HT1080 (cell line): ENCODE data around the gene PDE2A. TPM values are rescaled to one million over a fixed set of nuclear protein-coding genes. Genes with fewer than 3 reads are reported as not detected.
"Not testable (repeated sequence)": the region's sequence is repeated elsewhere in the genome, so short reads cannot be mapped to it uniquely, and the experiment has no call there.

Experiments used
- DNase-seq: peaks from one replicate; pipeline ENCODE4 v3.0.0-alpha.2; 2015; ENCODE audit warnings: low read depth
- total RNA-seq: library from RNA; depleted of rRNA; stranded (reverse); fragments of >200 nt; shearing (Covaris generic); gene quantifications from 2 replicates; pipeline ENCODE4 v1.2.3, GENCODE V29; 2014

Gene PDE2A
- total RNA-seq, 1 experiment from 2014 or later, result 7.7 TPM

- no peak for DNase-seq
Observed at GRCh38 chr11:72578566-72578965, 95.7 kb downstream of the PDE2A start.

- DNase-seq, result no peak
Observed at GRCh38 chr11:72578051-72578450, 96.2 kb downstream of the PDE2A start.

- no peak for DNase-seq
Observed at GRCh38 chr11:72577271-72577721, 96.9 kb downstream of the PDE2A start.

DNA sequence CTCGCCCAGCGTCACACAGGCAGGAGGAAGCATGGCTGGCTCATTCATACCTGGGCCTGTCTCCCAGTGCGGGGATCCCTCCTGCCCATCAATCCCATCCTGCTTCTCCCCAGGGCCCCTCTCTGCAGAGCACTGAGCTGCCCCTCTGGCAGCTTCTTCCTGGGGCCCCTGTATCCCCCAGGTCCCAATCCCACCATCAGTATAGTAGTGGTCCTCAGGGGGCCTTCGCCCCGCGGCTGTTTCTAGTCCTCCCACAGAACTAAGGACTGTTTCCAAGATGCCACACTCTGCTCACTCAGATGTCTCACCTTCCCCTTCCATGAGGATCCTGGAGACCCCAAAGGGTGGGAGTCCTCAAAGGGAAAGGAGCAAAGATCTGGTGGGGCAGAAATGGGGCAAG is 97.6 kb downstream of the PDE2A start:
- no peak for DNase-seq

GRCh38 chr11:72576243-72576595 is 98.0 kb downstream of the PDE2A start:
- DNase-seq, result no peak

GRCh38 chr11:72575533-72576242 is 98.5 kb downstream of the PDE2A start:
- no peak for DNase-seq

DNA sequence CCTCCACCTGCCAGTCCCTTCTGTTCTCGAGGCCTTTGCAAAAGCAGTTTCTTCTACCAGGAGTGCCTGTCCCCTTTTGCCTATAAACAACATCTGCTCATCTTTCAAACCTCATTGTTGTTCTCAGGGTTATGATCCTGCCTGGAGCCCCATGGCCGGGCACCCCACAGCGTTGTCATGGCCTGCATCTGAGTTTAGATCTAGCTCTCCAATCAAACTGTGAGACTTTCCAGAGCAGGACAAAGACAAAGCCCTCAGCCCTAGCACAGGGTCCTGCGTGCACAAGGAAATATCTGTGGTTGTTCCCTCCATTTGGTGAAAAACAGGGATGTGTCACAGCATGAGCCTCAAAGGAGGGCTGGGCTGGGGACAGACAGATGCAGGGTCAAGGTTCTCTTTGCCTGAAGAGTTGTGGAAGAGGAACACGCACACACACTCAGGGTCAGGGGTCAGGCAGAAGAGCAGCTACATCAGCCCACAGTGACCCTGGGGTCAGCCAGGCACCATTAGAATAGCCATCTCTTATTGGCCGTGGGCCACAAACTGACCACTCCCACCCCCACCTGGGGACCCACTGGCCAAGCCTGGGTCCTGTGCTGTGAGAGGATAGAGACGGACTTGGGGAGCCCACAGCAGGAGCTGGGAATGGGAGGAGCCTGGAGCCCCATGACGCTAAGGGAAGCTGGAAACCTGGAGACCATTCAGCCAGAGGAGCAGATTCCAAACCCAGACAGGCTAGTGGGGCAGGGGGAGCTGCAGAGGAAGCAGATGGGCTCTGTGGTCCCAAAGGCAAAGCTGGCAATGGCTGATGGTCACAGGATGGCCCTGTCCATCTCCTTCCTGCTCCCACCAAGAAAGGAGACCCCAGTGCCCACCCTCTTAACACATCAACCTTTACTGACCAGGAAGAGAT is 99.4 kb downstream of the PDE2A start:
- DNase-seq, result no peak

GRCh38 chr11:72573855-72574445 is 100.3 kb downstream of the PDE2A start:
- DNase-seq, result no peak

- DNase-seq, result peak; percentile 65
Observed at GRCh38 chr11:72573072-72573854, 101.0 kb downstream of the PDE2A start.

GRCh38 chr11:72572540-72572939 is 101.7 kb downstream of the PDE2A start:
- not testable (repeated sequence) for DNase-seq

DNA sequence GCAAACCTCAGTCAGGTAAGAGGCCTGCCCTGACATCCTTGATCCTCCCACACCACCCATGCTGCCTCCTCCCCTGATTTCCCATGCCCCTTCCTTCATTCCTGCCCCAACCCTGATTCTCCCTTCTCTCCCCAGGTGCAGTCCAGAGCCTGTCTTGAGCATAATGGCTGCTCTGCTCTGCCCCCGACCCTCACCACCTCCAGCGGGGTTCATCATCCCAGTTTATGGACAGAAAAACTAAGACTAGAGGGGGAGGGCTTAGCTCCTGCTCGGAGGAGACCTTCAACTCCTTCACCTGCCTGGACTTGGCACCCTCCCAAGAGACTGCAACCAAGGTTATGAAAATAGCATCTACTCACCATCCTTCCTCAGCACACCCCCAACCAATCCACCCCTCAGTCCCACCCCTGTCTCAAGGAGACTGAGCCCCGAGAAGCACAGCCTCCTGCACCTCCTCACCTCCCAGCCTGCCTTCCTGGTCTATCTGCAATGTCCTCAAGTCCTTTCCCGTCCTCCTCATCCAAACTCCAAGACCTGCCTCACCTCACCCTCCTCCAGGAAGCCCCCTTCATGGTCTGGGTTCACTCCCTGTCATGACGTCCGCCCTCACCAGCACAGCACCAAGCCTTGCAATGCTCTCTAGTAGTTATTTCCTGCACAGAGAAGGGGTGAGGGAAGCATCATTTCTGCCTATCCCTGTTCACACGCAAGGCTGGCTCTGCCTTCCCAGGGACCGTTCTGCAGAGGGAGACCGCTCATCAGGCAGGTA is 103.1 kb downstream of the PDE2A start:
- no peak for DNase-seq

DNA sequence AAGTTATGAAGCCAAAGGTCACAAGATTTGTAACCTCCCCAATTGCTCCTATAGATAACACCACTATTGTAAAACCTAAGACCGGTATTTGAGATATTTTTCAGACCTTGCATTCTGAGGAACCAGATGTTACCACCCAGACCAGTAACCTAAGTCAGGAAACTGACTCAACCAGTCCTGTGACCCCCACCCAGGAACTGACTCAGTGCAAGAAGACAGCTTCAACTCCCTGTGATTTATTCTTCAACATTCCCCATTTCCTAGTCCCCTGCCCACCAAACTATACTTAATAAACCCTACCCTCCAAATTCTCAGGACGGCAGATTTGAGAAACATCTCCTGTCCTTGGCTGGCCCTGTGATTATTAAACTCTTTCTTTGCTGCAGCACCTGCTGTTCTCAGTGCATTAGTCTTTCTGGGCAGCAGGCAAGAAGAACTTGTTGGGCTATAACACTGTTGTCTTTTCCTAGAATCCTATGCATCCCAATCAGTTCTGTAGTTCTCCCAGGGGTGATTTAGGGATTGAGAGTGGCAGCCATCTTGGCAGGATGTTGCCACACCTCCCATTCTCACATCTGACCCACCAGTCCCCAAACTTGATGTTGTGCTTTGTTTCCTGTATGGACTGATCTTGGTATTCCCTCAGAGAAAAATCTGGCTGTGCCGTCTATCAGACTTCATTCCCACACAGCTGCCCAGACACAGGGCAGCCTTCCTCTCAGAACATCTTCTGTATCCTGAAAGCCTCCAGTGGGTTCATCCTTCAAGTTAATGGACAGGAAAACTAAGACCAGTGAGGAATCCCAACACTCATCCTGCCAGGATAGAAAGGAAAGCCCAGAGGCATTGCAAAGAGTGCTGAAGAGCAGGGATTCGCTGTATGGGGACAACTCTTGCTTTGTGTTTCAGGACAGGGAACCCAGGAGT is 104.0 kb downstream of the PDE2A start:
- peak; percentile 76 for DNase-seq

- DNase-seq, result no peak
Observed at GRCh38 chr11:72568861-72569260, 105.4 kb downstream of the PDE2A start.

- DNase-seq, result no peak
Observed at GRCh38 chr11:72562431-72562830, 111.8 kb downstream of the PDE2A start.

DNA sequence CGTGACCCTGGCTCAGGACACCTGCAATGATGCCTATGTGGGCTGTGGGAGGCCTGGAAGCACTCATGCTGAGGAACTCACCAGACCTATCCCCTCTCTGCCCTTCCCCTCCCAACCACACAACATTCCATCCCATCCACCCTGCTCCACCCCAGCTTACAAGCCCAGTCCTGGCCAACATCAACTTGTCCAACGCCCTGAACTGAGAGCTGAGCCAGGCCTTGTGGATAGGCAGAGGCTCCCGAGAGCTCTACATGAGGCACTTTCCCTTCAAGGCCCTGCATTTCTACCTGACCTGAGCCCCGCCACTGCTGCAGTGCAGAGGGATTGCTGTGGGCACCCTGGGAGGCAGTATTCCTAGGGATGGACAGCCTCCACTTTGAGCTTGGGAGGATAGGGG is 112.4 kb downstream of the PDE2A start:
- no peak for DNase-seq

GRCh38 chr11:72560864-72561263 is 113.4 kb downstream of the PDE2A start:
- DNase-seq, result not testable (repeated sequence)

- DNase-seq, result no peak
Observed at GRCh38 chr11:72556433-72556832, 117.8 kb downstream of the PDE2A start.

- DNase-seq, result not testable (repeated sequence)
Observed at GRCh38 chr11:72555014-72555522, 119.2 kb downstream of the PDE2A start.

DNA sequence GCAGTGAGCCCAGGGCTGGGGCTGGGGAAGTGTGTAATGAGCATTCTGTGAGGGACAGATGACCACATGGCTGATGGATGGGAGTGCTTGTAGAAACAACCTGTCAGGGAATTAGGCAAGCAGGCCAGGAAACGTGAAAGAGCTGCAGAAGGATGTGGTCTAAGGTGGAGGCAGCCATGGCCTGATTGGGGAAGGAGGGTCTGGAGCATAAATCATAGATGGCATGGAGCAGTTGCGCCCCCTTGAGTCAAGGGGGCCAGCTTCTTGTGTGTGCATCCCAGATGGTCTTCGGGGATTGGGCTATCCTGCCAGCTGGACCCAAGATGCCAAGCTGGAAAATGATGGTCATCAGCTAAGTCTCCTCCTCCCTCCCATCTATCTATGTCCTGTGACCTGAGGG is 120.5 kb downstream of the PDE2A start:
- no peak for DNase-seq
